Parietal lobe (tissue), 2 donors: ENCODE results near the gene PPP2R3A. TPM values are rescaled to one million over a fixed set of nuclear protein-coding genes. Genes with fewer than 3 reads are reported as not detected.

Source experiments
- small RNA-seq: library from RNA; depleted of rRNA; stranded (forward); fragments of <200 nt; gene quantifications from one replicate; pipeline ENCODE3, GENCODE V24; 2014; ENCODE audit warnings: low replicate concordance
- total RNA-seq: library from RNA; depleted of rRNA; stranded (reverse); fragments of >200 nt; gene quantifications from one replicate; pipeline ENCODE4 v1.2.3, GENCODE V29; 2014

The PPP2R3A gene
- total RNA-seq: 44.8 TPM

GRCh38 chr3:135965506-135966270 is at the start of gene PPP2R3A:
Gene PPP2R3A (plus strand): TSS chr3:135965728. CDS start chr3:136001499, 35,771 bp downstream.

DNA sequence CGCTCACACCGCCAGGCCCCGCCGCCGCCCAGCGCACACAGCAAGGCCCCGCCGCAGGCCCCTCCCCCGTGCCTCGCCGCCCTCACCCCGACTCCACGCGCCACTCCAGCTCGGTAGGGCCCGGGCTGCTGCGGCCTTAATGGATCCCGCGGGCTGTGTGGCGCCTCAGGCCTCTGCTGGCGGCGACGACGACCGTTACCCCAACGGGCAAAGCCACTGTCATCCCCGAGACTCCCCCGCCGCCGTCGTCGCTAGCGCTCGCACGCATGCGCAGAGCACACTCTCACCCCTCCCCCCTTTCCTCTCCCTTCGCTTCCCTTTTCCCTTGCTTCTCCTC is 230.5 kb downstream of the PPP2R3A start, which contains the start of gene MSL2:
Gene MSL2, minus strand, starts transcription at position 272 of the 337 bp plus-strand sequence. CDS start 1,222 bp downstream, outside the sequence.

Small RNA genes lying within 50 kb of the gene (small RNA-seq; reads per million reads assigned to genes)
- gene AC092989.1: not detected

Other genes starting within 250 kb of the PPP2R3A start
- 38.5 TPM for gene MSL2, start 230.6 kb downstream of the PPP2R3A start, total RNA-seq